HEK293T (cell line): ENCODE results near the gene HSPA2.
"Not testable (repeated sequence)": the region's sequence is repeated elsewhere in the genome, so short reads cannot be mapped to it uniquely, and the experiment has no call there.

Experiments used
- ARNT ChIP-seq: fragments of 450-650 bp; IDR thresholded peaks from 2 replicates; pipeline ENCODE4 v1.6.1; 2017; ENCODE audit warnings: mild to moderate bottlenecking
- ELF4 ChIP-seq: fragments of 450-650 bp; IDR thresholded peaks from 2 replicates; pipeline ENCODE4 v1.6.1; 2017; ENCODE audit warnings: antibody characterized with exemption
- FOXK2 ChIP-seq: fragments of 450-650 bp; IDR thresholded peaks from 2 replicates; pipeline ENCODE4 v1.6.1; 2016; ENCODE audit warnings: mild to moderate bottlenecking
- FOXM1 ChIP-seq: fragments of 450-650 bp; IDR thresholded peaks from 2 replicates; pipeline ENCODE4 v1.6.1; 2017; ENCODE audit warnings: mild to moderate bottlenecking, borderline replicate concordance
- LEF1 ChIP-seq: fragments of 450-650 bp; IDR thresholded peaks from 2 replicates; pipeline ENCODE4 v1.6.1; 2017; ENCODE audit warnings: mild to moderate bottlenecking, borderline replicate concordance
- SUZ12 ChIP-seq: fragments of 450-650 bp; IDR thresholded peaks from 2 replicates; pipeline ENCODE4 v1.6.1; 2016; ENCODE audit warnings: mild to moderate bottlenecking
- TARDBP ChIP-seq: fragments of 450-650 bp; IDR thresholded peaks from 2 replicates; pipeline ENCODE4 v1.6.1; 2016
- TF ChIP-seq, protein P1 (sequence below): fragments of 450-650 bp; IDR thresholded peaks from 2 replicates; pipeline ENCODE4 v1.6.1; 2016

DNA sequence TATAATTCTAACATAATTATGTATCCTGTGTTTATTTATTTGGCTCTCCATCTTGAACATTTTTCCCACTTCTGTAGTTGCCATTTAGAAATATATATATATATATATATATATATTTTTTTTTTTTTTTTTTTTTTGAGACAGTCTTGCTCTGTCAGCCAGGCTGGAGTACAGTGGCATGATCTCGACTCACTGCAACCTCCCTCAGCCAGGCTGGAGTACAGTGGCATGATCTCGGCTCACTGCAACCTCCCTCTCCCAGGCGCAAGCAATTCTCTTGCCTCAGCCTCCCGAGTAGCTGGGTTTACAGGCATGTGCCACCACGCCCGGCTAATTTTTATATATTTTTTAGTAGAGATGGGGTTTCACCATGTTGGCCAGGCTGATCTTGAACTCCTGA lies 22.9 kb upstream of the HSPA2 start:
- not testable (repeated sequence) for TF ChIP-seq LEF1, FOXM1, ELF4, FOXK2, SUZ12, ARNT, TARDBP
- TF ChIP-seq, protein P1, sequence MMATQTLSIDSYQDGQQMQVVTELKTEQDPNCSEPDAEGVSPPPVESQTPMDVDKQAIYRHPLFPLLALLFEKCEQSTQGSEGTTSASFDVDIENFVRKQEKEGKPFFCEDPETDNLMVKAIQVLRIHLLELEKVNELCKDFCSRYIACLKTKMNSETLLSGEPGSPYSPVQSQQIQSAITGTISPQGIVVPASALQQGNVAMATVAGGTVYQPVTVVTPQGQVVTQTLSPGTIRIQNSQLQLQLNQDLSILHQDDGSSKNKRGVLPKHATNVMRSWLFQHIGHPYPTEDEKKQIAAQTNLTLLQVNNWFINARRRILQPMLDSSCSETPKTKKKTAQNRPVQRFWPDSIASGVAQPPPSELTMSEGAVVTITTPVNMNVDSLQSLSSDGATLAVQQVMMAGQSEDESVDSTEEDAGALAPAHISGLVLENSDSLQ = not testable (repeated sequence)
